ENCODE results near the gene AHRR.
"Not testable (repeated sequence)": the region's sequence is repeated elsewhere in the genome, so short reads cannot be mapped to it uniquely, and the experiment has no call there.

Gene AHRR

DNA sequence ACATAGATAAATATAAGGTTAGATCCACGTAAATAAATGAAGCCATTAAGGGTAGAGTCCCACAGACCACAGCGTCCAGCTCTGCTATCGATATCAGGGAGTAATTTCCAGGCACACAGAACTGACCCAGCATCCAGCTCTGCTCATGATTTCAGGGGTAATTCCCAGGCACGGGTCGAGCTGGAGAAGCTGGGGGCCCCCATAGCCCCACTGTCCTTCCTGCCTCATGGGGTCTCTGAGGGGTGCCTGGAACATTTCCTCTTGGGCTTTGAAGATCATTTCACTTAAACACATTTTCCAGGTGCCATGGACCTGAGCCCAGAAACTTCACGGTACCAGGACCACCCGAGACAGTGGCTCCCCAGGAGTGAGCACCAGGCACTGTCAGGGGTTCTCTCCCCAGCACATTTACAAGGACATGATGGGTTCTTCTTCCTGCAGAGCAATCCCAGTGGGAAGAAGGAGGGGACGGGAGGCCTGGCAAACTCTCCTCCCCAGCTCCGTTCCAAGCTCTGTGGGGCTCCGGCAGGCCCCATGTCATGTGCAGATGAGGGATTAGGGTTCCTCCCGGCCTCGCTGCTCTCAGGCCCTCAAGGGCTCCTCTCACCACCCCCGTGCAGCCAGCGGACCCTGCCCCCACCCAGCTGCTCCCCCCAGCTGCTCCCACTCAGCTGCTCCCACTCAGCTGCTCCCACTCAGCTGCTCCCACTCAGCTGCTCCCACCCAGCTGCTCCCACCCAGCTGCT lies 23.4 kb upstream of the AHRR start:
- H3K27ac ChIP-seq; POLR2A ChIA-PET (ENCODE audit: low non-redundant PET); CTCF ChIA-PET; DNase-seq (ENCODE audit: low spot score): not testable (repeated sequence)

DNA sequence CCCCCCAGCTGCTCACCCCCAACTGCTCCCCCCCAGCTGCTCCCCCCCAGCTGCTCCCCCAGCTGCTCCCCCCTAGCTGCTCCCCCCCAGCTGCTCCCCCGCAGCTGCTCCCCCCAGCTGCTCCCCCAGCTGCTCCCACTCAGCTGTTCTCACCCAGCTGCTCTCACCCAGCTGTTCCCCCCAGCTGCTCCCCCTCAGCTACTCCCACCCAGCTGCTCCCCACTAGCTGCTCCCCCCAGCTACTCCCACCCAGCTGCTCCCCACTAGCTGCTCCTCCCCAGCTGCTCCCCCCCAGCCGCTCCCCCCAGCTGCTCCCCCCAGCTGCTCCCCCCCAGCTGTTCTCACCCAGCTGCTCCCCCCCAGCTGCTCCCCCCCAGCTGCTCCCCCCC lies 22.8 kb upstream of the AHRR start:
- no peak for DNase-seq (ENCODE audit: low spot score)
- H3K27ac ChIP-seq: no peak overlapping the region
- POLR2A ChIA-PET (ENCODE audit: low non-redundant PET): no interaction called here
- CTCF ChIA-PET: no interaction called here
- TF ChIP-seq, protein P1, sequence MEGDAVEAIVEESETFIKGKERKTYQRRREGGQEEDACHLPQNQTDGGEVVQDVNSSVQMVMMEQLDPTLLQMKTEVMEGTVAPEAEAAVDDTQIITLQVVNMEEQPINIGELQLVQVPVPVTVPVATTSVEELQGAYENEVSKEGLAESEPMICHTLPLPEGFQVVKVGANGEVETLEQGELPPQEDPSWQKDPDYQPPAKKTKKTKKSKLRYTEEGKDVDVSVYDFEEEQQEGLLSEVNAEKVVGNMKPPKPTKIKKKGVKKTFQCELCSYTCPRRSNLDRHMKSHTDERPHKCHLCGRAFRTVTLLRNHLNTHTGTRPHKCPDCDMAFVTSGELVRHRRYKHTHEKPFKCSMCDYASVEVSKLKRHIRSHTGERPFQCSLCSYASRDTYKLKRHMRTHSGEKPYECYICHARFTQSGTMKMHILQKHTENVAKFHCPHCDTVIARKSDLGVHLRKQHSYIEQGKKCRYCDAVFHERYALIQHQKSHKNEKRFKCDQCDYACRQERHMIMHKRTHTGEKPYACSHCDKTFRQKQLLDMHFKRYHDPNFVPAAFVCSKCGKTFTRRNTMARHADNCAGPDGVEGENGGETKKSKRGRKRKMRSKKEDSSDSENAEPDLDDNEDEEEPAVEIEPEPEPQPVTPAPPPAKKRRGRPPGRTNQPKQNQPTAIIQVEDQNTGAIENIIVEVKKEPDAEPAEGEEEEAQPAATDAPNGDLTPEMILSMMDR (conservative IDR thresholded peaks at IDR 0.05; ENCODE audit: low read depth): no peak

DNA sequence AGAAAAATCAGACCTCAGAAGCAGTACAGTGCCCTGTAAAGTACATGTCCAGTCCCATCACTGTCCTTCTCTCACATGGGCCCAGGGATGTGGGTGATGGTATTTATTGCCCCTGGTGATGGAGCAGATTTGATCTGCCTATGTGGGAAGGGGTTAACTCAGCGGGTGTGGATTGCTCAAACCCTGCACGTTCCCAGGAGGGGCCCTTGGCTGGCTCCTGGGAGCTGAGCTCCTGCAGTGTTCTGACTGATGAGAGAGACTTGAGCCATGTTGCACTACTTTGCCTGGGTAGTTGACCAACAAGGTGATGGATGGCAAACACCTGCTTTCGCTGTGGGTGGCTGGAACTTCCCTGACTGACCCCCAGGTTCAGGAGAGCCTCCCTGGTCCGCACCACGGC lies 21.6 kb upstream of the AHRR start:
- H3K27ac ChIP-seq; POLR2A ChIA-PET (ENCODE audit: low non-redundant PET); CTCF ChIA-PET; DNase-seq (ENCODE audit: low spot score): not testable (repeated sequence)

DNA sequence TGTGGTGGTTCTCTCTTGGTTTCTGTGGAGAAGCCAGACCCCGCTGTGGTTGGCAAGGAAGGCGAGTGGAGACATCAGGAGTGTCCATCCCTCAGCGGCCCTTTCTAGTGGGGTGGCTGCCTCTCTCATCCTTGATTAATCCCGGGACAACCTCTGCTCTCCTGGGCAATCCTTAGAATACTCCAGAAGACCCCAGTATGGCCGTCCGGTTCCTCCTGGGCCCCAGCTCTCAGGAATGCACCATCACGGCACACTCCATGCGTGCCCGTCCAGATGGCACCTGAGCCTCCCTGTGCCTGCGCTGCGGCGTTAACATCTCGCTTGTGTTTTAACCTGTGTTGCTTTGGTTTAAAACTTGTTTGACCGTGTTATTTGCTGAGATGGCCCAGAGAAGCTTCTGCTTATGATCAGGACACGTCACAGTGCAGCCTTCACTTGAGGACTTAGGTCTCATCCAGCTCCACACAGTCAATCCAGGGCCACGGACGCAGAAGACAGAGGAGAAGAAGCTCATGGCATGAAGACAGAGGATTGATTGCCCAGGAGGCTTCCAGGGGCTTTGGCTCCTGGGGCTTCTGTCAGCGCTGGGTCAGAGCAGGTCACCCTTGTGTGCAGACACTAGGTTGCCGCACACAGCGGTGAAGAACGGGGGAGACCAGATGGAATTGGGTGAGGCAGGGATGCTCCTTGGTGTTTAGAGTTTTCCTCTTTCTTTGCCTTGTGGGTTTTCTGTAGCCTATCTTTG lies 20.7 kb upstream of the AHRR start:
- H3K27ac ChIP-seq; CTCF ChIA-PET; DNase-seq (ENCODE audit: low spot score); POLR2A ChIA-PET (ENCODE audit: low non-redundant PET): not testable (repeated sequence)

DNA sequence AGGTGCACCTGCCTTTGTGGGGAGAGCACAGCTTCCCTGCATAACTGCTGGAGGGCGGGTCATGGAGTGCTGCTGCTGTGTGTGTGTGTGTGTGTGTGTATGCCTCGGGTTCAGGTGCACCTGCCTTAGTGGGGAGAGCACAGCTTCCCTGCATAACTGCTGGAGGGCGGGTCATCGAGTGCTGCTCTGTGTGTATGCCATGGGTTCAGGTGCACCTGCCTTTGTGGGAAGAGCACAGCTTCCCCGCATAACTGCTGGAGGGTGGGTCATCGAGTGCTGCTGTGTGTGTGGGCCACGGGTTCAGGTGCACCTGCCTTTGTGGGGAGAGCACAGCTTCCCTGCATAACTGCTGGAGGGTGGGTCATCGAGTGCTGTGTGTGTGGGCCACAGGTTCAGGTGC lies 19.1 kb upstream of the AHRR start:
- POLR2A ChIA-PET (ENCODE audit: low non-redundant PET): interaction anchor here (0.6 kb wide), 1 partner anchor 79 kb away, joined by 6 read pairs; no protein-coding TSS in a partner anchor
- not testable (repeated sequence) for DNase-seq (ENCODE audit: low spot score); H3K27ac ChIP-seq
- CTCF ChIA-PET: interaction anchor here (1.1 kb wide), 1 partner anchor 114 kb away, joined by 5 read pairs; no protein-coding TSS in a partner anchor

DNA sequence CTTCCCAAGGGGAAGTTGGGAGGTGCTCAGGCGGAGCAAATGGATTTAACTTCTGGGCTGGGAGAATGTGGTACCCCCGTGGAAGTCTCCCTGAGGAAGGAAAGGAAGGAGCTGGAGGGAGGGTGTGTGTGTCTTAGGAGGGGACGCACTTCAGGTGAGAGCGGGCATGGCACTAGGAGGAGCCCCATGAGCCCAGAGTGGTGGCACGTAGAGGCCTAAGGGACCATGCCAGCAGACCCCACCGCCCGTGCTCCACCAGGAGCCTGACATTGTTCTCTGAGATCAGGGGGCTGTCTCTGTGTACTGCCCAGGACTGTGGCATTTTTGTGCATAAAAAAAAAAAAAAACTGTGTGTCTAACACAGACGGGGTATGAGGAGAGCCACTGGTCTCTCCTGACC lies 18.5 kb upstream of the AHRR start:
- H3K27ac ChIP-seq: no peak overlapping the region
- no peak for DNase-seq (ENCODE audit: low spot score)
- POLR2A ChIA-PET (ENCODE audit: low non-redundant PET): no interaction called here
- TF ChIP-seq, protein P1 (conservative IDR thresholded peaks at IDR 0.05; ENCODE audit: low read depth): no peak
- CTCF ChIA-PET: no interaction called here

DNA sequence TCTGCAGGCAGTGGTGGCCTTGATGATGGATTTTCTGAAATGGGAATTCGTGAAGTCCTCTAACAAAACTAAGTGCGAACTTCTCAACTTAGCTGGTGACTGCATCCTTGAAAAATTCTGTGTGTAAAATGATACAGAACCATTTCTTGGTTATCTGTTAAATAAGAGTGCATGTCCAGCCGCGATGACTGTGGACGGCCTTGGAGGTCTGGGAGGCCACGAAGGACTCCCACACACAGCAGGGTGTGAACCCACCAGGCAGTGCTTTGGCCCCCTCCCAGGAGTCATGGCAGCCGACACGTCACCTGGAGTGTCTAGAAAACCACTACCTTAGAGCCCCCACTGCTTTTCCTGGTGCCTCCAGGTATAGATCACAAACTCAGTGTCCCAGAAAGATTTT lies 17.8 kb upstream of the AHRR start:
- DNase-seq (ENCODE audit: low spot score); POLR2A ChIA-PET (ENCODE audit: low non-redundant PET); H3K27ac ChIP-seq; CTCF ChIA-PET: not testable (repeated sequence)

DNA sequence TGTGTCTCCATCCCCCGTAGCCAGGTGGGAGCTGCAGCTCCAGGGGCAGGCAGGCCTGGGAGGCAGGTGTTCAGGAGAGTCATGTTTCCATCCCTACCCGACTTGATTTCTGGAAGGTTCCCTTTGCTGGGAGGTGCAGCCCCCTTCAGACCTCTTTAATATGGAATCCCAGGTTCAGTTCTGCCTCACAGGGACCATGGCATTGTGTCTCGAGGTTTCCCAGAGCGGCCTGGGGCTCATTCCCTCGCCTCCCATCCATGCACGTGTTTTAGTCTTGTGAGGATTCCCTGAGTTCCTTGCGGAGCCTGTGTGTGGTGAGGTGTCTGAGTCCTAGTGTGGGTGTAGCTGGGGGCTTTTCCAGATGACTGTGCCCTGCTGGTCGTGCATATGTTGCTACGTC lies 16.5 kb upstream of the AHRR start:
- DNase-seq (ENCODE audit: low spot score): no peak
- ChIA-PET POLR2A (ENCODE audit: low non-redundant PET) (no interaction called here), CTCF (no interaction called here)
- TF ChIP-seq, protein P1 (conservative IDR thresholded peaks at IDR 0.05; ENCODE audit: low read depth): no peak
- no peak overlapping the region for H3K27ac ChIP-seq

DNA sequence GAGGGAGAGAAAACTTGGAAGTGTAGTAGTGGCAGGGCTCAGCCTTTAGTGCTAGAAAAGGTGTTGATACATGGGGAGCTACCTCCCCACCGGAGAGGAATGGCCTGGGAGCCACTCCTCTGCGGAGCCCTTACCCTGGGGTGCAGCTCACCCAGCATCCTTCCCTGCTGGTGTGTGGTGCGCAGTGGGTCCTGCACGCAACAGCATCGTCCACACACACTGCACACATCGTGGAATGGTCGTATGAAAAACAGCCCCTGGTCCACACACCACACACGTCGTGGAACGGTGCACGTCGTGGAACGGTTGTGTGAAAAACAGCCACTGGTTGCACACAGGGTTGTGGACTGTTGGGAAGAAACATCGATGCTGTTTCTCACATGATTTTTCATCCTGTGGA lies 16.1 kb upstream of the AHRR start:
- no peak overlapping the region for H3K27ac ChIP-seq
- TF ChIP-seq, protein P1 (conservative IDR thresholded peaks at IDR 0.05; ENCODE audit: low read depth): no peak
- ChIA-PET CTCF (no interaction called here), POLR2A (ENCODE audit: low non-redundant PET) (no interaction called here)
- no peak for DNase-seq (ENCODE audit: low spot score)
